ENCODE measurements around the gene ALDH2.
"Not testable (repeated sequence)": the region's sequence is repeated elsewhere in the genome, so short reads cannot be mapped to it uniquely, and the experiment has no call there.

The ALDH2 gene

GRCh38 chr12:111822886-111823285 lies 56.2 kb downstream of the ALDH2 start:
- H3K36me3 Mint-ChIP-seq, result no peaks in the 10 kb centered on the region
- no peak overlapping the region for H3K27ac Mint-ChIP-seq
- peaks cover 5% of the 10 kb centered on the region for H3K27me3 Mint-ChIP-seq
- H3K9me3 Mint-ChIP-seq (ENCODE audit: low read depth), result no peaks in the 10 kb centered on the region
- H3K4me3 Mint-ChIP-seq, result no peak overlapping the region
- H3K4me1 Mint-ChIP-seq (ENCODE audit: low read depth), result no peaks in the 10 kb centered on the region

- Mint-ChIP-seq H3K4me3 (no peak overlapping the region), H3K36me3 (no peaks in the 10 kb centered on the region), H3K4me1 (ENCODE audit: low read depth) (no peaks in the 10 kb centered on the region), H3K27me3 (peaks cover 5% of the 10 kb centered on the region), H3K9me3 (ENCODE audit: low read depth) (no peaks in the 10 kb centered on the region), H3K27ac (no peak overlapping the region)
Measured at GRCh38 chr12:111823891-111824290, 57.2 kb downstream of the ALDH2 start.

GRCh38 chr12:111824312-111824711 lies 57.6 kb downstream of the ALDH2 start:
- H3K36me3 Mint-ChIP-seq; H3K27me3 Mint-ChIP-seq; H3K9me3 Mint-ChIP-seq (ENCODE audit: low read depth); H3K4me1 Mint-ChIP-seq (ENCODE audit: low read depth); H3K4me3 Mint-ChIP-seq; H3K27ac Mint-ChIP-seq: not testable (repeated sequence)

DNA sequence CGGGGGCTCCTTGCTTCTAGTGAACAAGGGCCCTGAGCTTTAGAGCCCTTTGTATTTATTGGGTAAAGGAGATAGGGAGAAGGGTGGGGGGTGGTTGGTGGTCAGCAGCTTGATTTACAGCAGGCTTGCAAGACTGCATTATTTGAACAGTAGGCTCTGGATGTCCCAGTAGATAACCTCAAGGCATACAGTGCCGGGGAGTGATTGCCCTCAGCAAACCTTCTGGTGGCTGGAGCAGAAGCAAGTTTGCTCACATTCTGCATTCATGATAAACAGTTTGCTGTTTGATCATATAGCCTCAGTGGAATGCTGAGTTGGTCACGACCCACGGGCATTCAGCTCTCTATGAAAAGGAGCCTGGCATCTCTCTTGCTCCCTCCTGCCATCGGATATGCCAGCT lies 58.8 kb downstream of the ALDH2 start:
- H3K27me3 Mint-ChIP-seq, result peaks cover 4% of the 10 kb centered on the region
- H3K36me3 Mint-ChIP-seq, result no peaks in the 10 kb centered on the region
- H3K4me1 Mint-ChIP-seq (ENCODE audit: low read depth), result no peaks in the 10 kb centered on the region
- no peak overlapping the region for H3K4me3 Mint-ChIP-seq
- H3K9me3 Mint-ChIP-seq (ENCODE audit: low read depth), result no peaks in the 10 kb centered on the region
- no peak overlapping the region for H3K27ac Mint-ChIP-seq

DNA sequence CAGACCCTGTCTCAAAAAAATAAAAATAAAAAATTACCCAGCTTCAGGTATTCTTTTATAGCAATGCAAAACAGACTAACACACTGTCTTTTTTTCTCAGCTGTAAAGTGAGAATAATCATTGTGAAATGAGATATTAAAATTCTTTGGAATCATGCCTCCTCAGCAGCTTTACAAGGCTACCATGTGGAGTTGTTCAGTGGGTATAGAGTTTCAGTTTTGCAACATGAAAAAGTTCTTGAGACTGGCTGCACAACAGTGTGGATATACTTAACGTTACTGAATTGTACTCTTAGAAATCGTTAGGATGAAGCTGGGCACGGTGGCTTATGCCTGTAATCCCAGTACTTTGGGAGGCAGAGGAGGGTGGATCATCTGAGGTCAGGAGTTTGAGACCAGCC lies 59.6 kb downstream of the ALDH2 start:
- Mint-ChIP-seq H3K27ac (no peak overlapping the region), H3K4me3 (no peak overlapping the region), H3K4me1 (ENCODE audit: low read depth) (no peaks in the 10 kb centered on the region), H3K9me3 (ENCODE audit: low read depth) (no peaks in the 10 kb centered on the region), H3K36me3 (no peaks in the 10 kb centered on the region), H3K27me3 (peaks cover 4% of the 10 kb centered on the region)

DNA sequence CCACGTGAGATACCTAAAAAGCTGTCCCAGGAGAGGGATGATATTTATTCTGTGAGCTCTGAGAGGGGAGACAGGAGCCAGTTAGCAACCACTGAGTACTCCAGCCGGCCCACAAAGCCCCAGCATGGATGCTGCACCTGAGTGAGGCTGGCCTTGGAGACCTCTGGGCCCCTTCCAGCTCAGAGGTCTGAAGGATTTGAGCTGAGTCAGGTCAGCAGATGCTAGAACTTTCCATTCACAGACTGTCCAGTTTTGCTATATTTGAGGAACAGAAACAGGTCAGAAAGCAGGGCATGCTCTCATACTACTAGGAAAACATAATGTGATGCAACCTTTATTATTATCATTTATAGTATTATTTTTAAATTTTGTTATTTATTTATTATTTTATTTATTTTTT lies 60.3 kb downstream of the ALDH2 start:
- H3K36me3 Mint-ChIP-seq, result no peaks in the 10 kb centered on the region
- H3K9me3 Mint-ChIP-seq (ENCODE audit: low read depth), result no peaks in the 10 kb centered on the region
- H3K4me3 Mint-ChIP-seq, result no peak overlapping the region
- H3K27ac Mint-ChIP-seq, result no peak overlapping the region
- peaks cover 4% of the 10 kb centered on the region for H3K27me3 Mint-ChIP-seq
- no peaks in the 10 kb centered on the region for H3K4me1 Mint-ChIP-seq (ENCODE audit: low read depth)

DNA sequence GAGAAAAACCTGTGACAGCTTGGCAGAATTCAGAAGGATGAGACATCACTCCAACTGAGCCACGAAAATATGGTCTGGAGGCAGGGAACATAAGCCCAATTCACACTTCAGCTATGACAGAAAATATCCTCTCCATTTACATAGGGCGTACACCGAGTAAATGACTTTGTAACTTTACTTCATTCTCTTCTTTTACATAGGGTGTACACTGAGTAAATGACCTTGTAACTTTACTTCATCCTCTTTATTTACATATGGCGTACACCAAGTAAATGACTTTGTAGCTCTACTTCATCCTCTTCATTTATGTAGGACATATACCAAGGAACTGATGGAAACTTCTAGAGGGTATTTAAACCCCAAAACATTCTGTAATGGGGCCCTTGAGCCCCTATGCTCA lies 61.2 kb downstream of the ALDH2 start:
- H3K27ac Mint-ChIP-seq, result no peak overlapping the region
- H3K4me1 Mint-ChIP-seq (ENCODE audit: low read depth), result no peaks in the 10 kb centered on the region
- no peaks in the 10 kb centered on the region for H3K36me3 Mint-ChIP-seq
- no peak overlapping the region for H3K4me3 Mint-ChIP-seq
- H3K27me3 Mint-ChIP-seq, result peaks cover 2% of the 10 kb centered on the region
- H3K9me3 Mint-ChIP-seq (ENCODE audit: low read depth), result no peaks in the 10 kb centered on the region

GRCh38 chr12:111828338-111828979 lies 61.7 kb downstream of the ALDH2 start:
- Mint-ChIP-seq H3K4me3 (no peak overlapping the region), H3K27me3 (no peaks in the 10 kb centered on the region), H3K27ac (no peak overlapping the region), H3K4me1 (ENCODE audit: low read depth) (no peaks in the 10 kb centered on the region), H3K9me3 (ENCODE audit: low read depth) (no peaks in the 10 kb centered on the region), H3K36me3 (no peaks in the 10 kb centered on the region)

DNA sequence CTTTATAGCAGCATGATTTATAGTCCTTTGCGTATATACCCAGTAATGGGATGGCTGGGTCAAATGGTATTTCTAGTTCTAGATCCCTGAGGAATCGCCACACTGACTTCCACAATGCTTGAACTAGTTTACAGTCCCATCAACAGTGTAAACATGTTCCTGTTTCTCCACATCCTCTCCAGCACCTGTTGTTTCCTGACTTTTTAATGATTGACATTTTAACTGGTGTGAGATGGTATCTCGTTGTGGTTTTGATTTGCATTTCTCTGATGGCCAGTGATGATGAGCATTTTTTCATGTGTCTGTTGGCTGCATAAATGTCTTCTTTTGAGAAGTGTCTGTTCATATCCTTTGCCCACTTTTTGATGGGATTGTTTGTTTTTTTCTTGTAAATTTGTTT lies 62.9 kb downstream of the ALDH2 start:
- not testable (repeated sequence) for H3K27me3 Mint-ChIP-seq; H3K9me3 Mint-ChIP-seq (ENCODE audit: low read depth); H3K4me3 Mint-ChIP-seq; H3K4me1 Mint-ChIP-seq (ENCODE audit: low read depth); H3K27ac Mint-ChIP-seq; H3K36me3 Mint-ChIP-seq

- not testable (repeated sequence) for H3K27me3 Mint-ChIP-seq; H3K4me3 Mint-ChIP-seq; H3K9me3 Mint-ChIP-seq (ENCODE audit: low read depth); H3K36me3 Mint-ChIP-seq
- Mint-ChIP-seq H3K27ac (peak overlapping the region; percentile 16), H3K4me1 (ENCODE audit: low read depth) (peaks cover 27% of the 10 kb centered on the region)
Measured at GRCh38 chr12:111834740-111835386, 68.1 kb downstream of the ALDH2 start.

GRCh38 chr12:111835531-111836181 lies 68.9 kb downstream of the ALDH2 start:
- H3K4me3 Mint-ChIP-seq; H3K36me3 Mint-ChIP-seq; H3K9me3 Mint-ChIP-seq (ENCODE audit: low read depth); H3K27me3 Mint-ChIP-seq; H3K27ac Mint-ChIP-seq: not testable (repeated sequence)
- H3K4me1 Mint-ChIP-seq (ENCODE audit: low read depth), result peaks cover 35% of the 10 kb centered on the region

- H3K4me1 Mint-ChIP-seq (ENCODE audit: low read depth), result peaks cover 44% of the 10 kb centered on the region
- peaks cover 3% of the 10 kb centered on the region for H3K36me3 Mint-ChIP-seq
- H3K27me3 Mint-ChIP-seq, result no peaks in the 10 kb centered on the region
- no peaks in the 10 kb centered on the region for H3K9me3 Mint-ChIP-seq (ENCODE audit: low read depth)
- H3K4me3 Mint-ChIP-seq, result peak overlapping the region; percentile 15
- peak overlapping the region; percentile 73 for H3K27ac Mint-ChIP-seq
Measured at GRCh38 chr12:111838353-111838752, 71.6 kb downstream of the ALDH2 start.

- H3K9me3 Mint-ChIP-seq (ENCODE audit: low read depth), result no peaks in the 10 kb centered on the region
- H3K36me3 Mint-ChIP-seq, result peaks cover 7% of the 10 kb centered on the region
- peak overlapping the region; percentile 97 for H3K27ac Mint-ChIP-seq
- H3K27me3 Mint-ChIP-seq, result no peaks in the 10 kb centered on the region
- peaks cover 51% of the 10 kb centered on the region for H3K4me1 Mint-ChIP-seq (ENCODE audit: low read depth)
- H3K4me3 Mint-ChIP-seq, result peak overlapping the region; percentile 97
Measured at GRCh38 chr12:111840807-111841206, 74.1 kb downstream of the ALDH2 start.

- Mint-ChIP-seq H3K4me1 (ENCODE audit: low read depth) (peaks cover 51% of the 10 kb centered on the region), H3K27me3 (no peaks in the 10 kb centered on the region), H3K27ac (peak overlapping the region; percentile 97), H3K9me3 (ENCODE audit: low read depth) (no peaks in the 10 kb centered on the region), H3K4me3 (peak overlapping the region; percentile 97), H3K36me3 (peaks cover 7% of the 10 kb centered on the region)
Measured at GRCh38 chr12:111841236-111841749, 74.6 kb downstream of the ALDH2 start.

DNA sequence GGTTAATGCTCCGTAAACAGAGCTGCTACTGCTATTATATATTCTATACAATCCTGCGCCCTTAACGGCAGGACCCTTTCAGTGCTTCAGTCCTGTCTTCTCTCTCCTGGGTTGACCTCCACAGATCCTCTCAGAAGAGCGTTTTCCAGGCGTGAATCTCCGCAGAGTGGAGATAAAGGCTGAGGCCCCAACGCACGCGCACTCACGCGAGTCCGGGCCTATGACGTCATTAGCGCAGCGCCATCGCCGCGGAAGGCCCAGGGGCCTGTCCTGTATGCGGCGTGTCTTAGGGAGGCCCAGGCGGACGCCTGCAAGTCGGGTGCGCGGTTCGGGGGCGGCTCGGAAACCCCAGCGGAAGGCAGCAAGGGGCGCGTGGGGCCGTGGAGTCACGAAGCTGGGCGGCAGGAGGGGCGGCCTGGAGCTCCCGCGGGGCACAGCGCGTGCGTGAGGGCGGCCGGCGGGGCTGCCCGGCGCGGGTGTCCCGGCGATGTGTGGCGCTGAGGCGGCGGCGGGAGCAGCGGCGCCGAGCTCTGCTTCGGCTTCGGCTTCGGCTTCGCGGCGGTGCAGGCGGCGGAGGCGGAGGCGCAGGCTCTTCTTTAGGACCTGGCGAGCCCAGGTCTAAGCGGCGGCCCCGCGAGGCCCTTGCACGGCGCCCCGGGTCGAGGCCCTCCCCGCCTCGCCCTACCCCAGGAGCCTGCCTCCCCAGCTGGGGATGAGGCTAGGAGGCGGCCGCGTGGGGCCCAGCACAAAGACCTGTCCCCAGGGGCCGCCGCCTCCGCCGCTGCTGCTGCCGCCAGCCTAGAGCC lies 75.2 kb downstream of the ALDH2 start, which contains the start of gene MAPKAPK5:
MAPKAPK5 (plus strand) TSS at position 479 of the 806 bp plus-strand sequence. CDS start 506 bp downstream, outside the sequence.
- H3K9me3 Mint-ChIP-seq (ENCODE audit: low read depth), result no peaks in the 10 kb centered on the region
- peaks cover 53% of the 10 kb centered on the region for H3K4me1 Mint-ChIP-seq (ENCODE audit: low read depth)

More for the DNA sequence above, 75.2 kb downstream of the ALDH2 start, which contains the start of gene MAPKAPK5:
- Mint-ChIP-seq H3K4me3 (peak within 1 kb of the TSS; percentile 97), H3K36me3 (peaks cover 7% of the 10 kb centered on the region), H3K27me3 (no peaks in the 10 kb centered on the region), H3K27ac (peak within 1 kb of the TSS; percentile 97)
